Measurements from ENCODE around the gene KLK5.

Gene KLK5

GRCh38 chr19:50925734-50926133 lies 27.1 kb downstream of the KLK5 start:
- no peak for TF ChIP-seq CTCF (IDR thresholded peaks at IDR 0.05; ENCODE audit: insufficient read depth, low read depth, low read length, missing control alignments)
- peak; percentile 56 for DNase-seq (ENCODE audit: low read depth)
- no peak overlapping the region for H3K4me3 ChIP-seq (ENCODE audit: low read length)

GRCh38 chr19:50924586-50924985 lies 28.3 kb downstream of the KLK5 start:
- TF ChIP-seq CTCF (IDR thresholded peaks at IDR 0.05; ENCODE audit: insufficient read depth, low read depth, low read length, missing control alignments) = no peak
- DNase-seq (ENCODE audit: low read depth) = peak; percentile 50
- H3K4me3 ChIP-seq (ENCODE audit: low read length) = no peak overlapping the region

GRCh38 chr19:50922317-50922853 lies 30.5 kb downstream of the KLK5 start:
- H3K4me3 ChIP-seq (ENCODE audit: low read length) = no peak overlapping the region
- DNase-seq (ENCODE audit: low read depth) = peak; percentile 83
- peak; percentile 86 for TF ChIP-seq CTCF (IDR thresholded peaks at IDR 0.05; ENCODE audit: insufficient read depth, low read depth, low read length, missing control alignments)

GRCh38 chr19:50921426-50922316 lies 31.2 kb downstream of the KLK5 start:
- no peak for DNase-seq (ENCODE audit: low read depth)
- H3K4me3 ChIP-seq (ENCODE audit: low read length) = no peak overlapping the region
- TF ChIP-seq CTCF (IDR thresholded peaks at IDR 0.05; ENCODE audit: insufficient read depth, low read depth, low read length, missing control alignments) = no peak

- no peak overlapping the region for H3K4me3 ChIP-seq (ENCODE audit: low read length)
- no peak for TF ChIP-seq CTCF (IDR thresholded peaks at IDR 0.05; ENCODE audit: insufficient read depth, low read depth, low read length, missing control alignments)
- DNase-seq (ENCODE audit: low read depth) = no peak
Observed at GRCh38 chr19:50916069-50916468, 36.8 kb downstream of the KLK5 start.

GRCh38 chr19:50912727-50913716 lies 39.8 kb downstream of the KLK5 start:
- no peak overlapping the region for H3K4me3 ChIP-seq (ENCODE audit: low read length)
- TF ChIP-seq CTCF (IDR thresholded peaks at IDR 0.05; ENCODE audit: insufficient read depth, low read depth, low read length, missing control alignments) = no peak
- DNase-seq (ENCODE audit: low read depth) = no peak

All from epithelial cell of esophagus (primary cell).